Measurements from ENCODE around the gene OTUD5. TPM values are rescaled to one million over a fixed set of nuclear protein-coding genes. Genes with fewer than 3 reads are reported as not detected.

Gene OTUD5
- total RNA-seq, 1 experiment from 2014 or later, result 52.6 TPM

DNA sequence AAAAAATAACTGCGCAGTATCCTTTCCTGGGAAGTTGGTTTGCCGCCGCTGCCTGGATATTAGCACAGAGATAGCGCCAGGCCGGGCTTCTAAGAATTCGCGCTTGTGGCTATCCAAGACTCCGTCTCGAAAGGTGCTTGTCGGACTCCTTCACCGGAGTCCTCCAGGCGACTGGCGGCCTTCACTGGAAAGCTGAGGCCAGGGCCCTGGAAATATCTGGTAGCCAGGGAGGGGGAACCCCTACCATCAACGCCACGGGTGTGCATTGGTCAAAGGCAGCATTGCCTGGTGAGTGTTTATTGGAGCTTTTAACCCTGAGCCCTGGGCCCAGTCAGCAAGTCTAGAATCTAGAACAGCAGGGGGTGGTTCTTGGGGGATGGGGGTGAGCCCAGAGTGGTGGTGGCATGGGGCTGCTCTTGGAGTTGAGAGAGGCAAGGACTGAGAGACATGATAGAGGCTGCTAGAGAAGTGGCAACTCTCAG lies 38.0 kb downstream of the OTUD5 start:
- Mint-ChIP-seq H3K36me3 (peaks cover 54% of the 10 kb centered on the region), H3K4me3 (peak overlapping the region; percentile 93), H3K4me1 (peaks cover 49% of the 10 kb centered on the region), H3K27ac (peak overlapping the region; percentile 93), H3K9me3 (no peaks in the 10 kb centered on the region), H3K27me3 (ENCODE audit: low read depth) (no peaks in the 10 kb centered on the region)
- ChIA-PET POLR2A (interaction anchor here (0.5 kb wide), 1 partner anchor 341 kb away, joined by 3 read pairs; no protein-coding TSS in a partner anchor), CTCF (interaction anchor here (0.9 to 1.0 kb wide), 2 partner anchors 27 to 38 kb away, joined by 3 read pairs; partner anchors contain the start of gene OTUD5)
- peak; percentile 23 for DNase-seq (ENCODE audit: low spot score)
- ATAC-seq, result peak; percentile 15
- TF ChIP-seq, protein P1, sequence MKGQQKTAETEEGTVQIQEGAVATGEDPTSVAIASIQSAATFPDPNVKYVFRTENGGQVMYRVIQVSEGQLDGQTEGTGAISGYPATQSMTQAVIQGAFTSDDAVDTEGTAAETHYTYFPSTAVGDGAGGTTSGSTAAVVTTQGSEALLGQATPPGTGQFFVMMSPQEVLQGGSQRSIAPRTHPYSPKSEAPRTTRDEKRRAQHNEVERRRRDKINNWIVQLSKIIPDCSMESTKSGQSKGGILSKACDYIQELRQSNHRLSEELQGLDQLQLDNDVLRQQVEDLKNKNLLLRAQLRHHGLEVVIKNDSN (CRISPR knock-in tag; IDR thresholded peaks at IDR 0.05), result no peak
- TF ChIP-seq, protein P2, sequence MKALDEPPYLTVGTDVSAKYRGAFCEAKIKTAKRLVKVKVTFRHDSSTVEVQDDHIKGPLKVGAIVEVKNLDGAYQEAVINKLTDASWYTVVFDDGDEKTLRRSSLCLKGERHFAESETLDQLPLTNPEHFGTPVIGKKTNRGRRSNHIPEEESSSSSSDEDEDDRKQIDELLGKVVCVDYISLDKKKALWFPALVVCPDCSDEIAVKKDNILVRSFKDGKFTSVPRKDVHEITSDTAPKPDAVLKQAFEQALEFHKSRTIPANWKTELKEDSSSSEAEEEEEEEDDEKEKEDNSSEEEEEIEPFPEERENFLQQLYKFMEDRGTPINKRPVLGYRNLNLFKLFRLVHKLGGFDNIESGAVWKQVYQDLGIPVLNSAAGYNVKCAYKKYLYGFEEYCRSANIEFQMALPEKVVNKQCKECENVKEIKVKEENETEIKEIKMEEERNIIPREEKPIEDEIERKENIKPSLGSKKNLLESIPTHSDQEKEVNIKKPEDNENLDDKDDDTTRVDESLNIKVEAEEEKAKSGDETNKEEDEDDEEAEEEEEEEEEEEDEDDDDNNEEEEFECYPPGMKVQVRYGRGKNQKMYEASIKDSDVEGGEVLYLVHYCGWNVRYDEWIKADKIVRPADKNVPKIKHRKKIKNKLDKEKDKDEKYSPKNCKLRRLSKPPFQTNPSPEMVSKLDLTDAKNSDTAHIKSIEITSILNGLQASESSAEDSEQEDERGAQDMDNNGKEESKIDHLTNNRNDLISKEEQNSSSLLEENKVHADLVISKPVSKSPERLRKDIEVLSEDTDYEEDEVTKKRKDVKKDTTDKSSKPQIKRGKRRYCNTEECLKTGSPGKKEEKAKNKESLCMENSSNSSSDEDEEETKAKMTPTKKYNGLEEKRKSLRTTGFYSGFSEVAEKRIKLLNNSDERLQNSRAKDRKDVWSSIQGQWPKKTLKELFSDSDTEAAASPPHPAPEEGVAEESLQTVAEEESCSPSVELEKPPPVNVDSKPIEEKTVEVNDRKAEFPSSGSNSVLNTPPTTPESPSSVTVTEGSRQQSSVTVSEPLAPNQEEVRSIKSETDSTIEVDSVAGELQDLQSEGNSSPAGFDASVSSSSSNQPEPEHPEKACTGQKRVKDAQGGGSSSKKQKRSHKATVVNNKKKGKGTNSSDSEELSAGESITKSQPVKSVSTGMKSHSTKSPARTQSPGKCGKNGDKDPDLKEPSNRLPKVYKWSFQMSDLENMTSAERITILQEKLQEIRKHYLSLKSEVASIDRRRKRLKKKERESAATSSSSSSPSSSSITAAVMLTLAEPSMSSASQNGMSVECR (CRISPR knock-in tag; IDR thresholded peaks at IDR 0.05; ENCODE audit: borderline replicate concordance), result no peak
- TF ChIP-seq NR1H2 (CRISPR knock-in tag; IDR thresholded peaks at IDR 0.05) (no peak), SMAD4 (CRISPR knock-in tag; IDR thresholded peaks at IDR 0.05) (no peak), ETV6 (CRISPR knock-in tag; IDR thresholded peaks at IDR 0.05) (no peak), GABPB1 (CRISPR knock-in tag; IDR thresholded peaks at IDR 0.05) (no peak), MLX (CRISPR knock-in tag; IDR thresholded peaks at IDR 0.05) (no peak), ATF1 (CRISPR knock-in tag; IDR thresholded peaks at IDR 0.05) (no peak), ZNF671 (CRISPR knock-in tag; IDR thresholded peaks at IDR 0.05) (no peak), FOXP1 (CRISPR knock-in tag; IDR thresholded peaks at IDR 0.05; ENCODE audit: borderline replicate concordance) (no peak), TEAD1 (CRISPR knock-in tag; IDR thresholded peaks at IDR 0.05) (no peak), EMX1 (CRISPR knock-in tag; IDR thresholded peaks at IDR 0.05) (no peak)
- TF ChIP-seq, protein P3, sequence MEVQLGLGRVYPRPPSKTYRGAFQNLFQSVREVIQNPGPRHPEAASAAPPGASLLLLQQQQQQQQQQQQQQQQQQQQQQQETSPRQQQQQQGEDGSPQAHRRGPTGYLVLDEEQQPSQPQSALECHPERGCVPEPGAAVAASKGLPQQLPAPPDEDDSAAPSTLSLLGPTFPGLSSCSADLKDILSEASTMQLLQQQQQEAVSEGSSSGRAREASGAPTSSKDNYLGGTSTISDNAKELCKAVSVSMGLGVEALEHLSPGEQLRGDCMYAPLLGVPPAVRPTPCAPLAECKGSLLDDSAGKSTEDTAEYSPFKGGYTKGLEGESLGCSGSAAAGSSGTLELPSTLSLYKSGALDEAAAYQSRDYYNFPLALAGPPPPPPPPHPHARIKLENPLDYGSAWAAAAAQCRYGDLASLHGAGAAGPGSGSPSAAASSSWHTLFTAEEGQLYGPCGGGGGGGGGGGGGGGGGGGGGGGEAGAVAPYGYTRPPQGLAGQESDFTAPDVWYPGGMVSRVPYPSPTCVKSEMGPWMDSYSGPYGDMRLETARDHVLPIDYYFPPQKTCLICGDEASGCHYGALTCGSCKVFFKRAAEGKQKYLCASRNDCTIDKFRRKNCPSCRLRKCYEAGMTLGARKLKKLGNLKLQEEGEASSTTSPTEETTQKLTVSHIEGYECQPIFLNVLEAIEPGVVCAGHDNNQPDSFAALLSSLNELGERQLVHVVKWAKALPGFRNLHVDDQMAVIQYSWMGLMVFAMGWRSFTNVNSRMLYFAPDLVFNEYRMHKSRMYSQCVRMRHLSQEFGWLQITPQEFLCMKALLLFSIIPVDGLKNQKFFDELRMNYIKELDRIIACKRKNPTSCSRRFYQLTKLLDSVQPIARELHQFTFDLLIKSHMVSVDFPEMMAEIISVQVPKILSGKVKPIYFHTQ (CRISPR knock-in tag; IDR thresholded peaks at IDR 0.05), result no peak

DNA sequence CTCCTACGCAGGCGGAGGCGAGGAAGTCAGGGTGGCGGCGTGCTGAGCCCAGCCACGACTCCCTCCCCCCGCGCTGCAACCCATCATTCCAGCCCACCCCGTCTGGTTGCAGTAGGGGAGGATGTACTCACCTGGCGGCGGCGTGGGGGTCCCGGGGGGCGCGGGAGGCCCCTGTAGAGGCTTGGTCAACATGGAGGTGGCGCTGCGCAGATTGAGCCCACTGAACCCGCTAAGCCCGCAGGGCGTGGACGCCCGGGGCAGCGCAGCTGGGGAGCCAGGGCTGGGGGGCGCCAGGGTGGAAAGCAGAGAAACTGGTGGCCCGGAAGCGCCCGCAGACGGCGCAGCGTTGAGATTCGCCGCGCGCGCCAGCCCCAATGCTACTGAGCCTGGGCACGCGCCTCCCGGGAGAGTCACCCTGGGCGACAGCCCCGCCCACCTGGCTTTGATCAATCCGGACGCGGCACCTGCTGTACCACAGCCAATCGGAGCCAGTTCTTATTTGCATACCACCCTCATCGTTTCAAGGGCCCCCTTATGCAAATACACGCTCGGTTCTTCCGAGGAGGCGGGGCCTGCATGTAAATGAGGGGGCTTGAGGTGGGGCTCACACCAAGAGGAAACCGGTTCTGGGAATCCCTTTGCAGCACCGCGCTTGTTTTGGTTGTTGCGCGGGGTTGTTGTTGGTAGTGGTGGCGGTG lies 38.6 kb downstream of the OTUD5 start, which contains the start of gene PIM2:
Gene PIM2, minus strand, starts transcription at position 382 of the 698 bp plus-strand sequence. Its CDS starts 190 bp downstream, at position 192.
- Mint-ChIP-seq H3K27ac (peak within 1 kb of the TSS; percentile 93), H3K9me3 (no peaks in the 10 kb centered on the region), H3K36me3 (peaks cover 55% of the 10 kb centered on the region), H3K4me1 (peaks cover 50% of the 10 kb centered on the region), H3K27me3 (ENCODE audit: low read depth) (no peaks in the 10 kb centered on the region), H3K4me3 (peak within 1 kb of the TSS; percentile 93)
- ChIA-PET CTCF (interaction anchor here (0.9 to 1.0 kb wide), 2 partner anchors 28 to 39 kb away, joined by 3 read pairs; partner anchors contain the start of gene OTUD5), POLR2A (interaction anchor here (0.5 kb wide), 1 partner anchor 341 kb away, joined by 3 read pairs; no protein-coding TSS in a partner anchor)
- DNase-seq (ENCODE audit: low spot score) (peak; percentile 90), ATAC-seq (peak; percentile 86)
- peak; percentile 51; the same call in 1 of the 2 replicates for TF ChIP-seq SMAD3 (CRISPR knock-in tag; IDR thresholded peaks at IDR 0.05; ENCODE audit: borderline replicate concordance)
- TF ChIP-seq, protein P4, sequence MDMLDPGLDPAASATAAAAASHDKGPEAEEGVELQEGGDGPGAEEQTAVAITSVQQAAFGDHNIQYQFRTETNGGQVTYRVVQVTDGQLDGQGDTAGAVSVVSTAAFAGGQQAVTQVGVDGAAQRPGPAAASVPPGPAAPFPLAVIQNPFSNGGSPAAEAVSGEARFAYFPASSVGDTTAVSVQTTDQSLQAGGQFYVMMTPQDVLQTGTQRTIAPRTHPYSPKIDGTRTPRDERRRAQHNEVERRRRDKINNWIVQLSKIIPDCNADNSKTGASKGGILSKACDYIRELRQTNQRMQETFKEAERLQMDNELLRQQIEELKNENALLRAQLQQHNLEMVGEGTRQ (CRISPR knock-in tag; IDR thresholded peaks at IDR 0.05), result peak; percentile 65
- TF ChIP-seq, protein P1 (CRISPR knock-in tag; IDR thresholded peaks at IDR 0.05), result peak; percentile 75; the same call in 1 of the 2 replicates
- TF ChIP-seq ETV6 (CRISPR knock-in tag; IDR thresholded peaks at IDR 0.05), result no peak
- TF ChIP-seq, protein P5, sequence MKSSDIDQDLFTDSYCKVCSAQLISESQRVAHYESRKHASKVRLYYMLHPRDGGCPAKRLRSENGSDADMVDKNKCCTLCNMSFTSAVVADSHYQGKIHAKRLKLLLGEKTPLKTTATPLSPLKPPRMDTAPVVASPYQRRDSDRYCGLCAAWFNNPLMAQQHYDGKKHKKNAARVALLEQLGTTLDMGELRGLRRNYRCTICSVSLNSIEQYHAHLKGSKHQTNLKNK (CRISPR knock-in tag; IDR thresholded peaks at IDR 0.05), result no peak
- peak; percentile 60 for TF ChIP-seq SP1 (CRISPR knock-in tag; conservative IDR thresholded peaks at IDR 0.05)
- TF ChIP-seq NFATC4 (CRISPR knock-in tag; IDR thresholded peaks at IDR 0.05), result 0 out of 2 replicates have a peak, but pooled peaks have one; percentile 24
- no peak for TF ChIP-seq SOX15 (CRISPR knock-in tag; IDR thresholded peaks at IDR 0.05)
